22Rv1 (cell line): ENCODE measurements around the gene PCDH9.

Experiments
- CTCF ChIP-seq: fragments of 450-650 bp; IDR thresholded peaks from 2 replicates; pipeline ENCODE4 v1.5.1; 2017; ENCODE audit warnings: mild to moderate bottlenecking
- ZFX ChIP-seq: fragments of 450-650 bp; IDR thresholded peaks from 2 replicates; pipeline ENCODE4 v1.6.1; 2017; ENCODE audit warnings: antibody characterized with exemption, borderline replicate concordance

DNA sequence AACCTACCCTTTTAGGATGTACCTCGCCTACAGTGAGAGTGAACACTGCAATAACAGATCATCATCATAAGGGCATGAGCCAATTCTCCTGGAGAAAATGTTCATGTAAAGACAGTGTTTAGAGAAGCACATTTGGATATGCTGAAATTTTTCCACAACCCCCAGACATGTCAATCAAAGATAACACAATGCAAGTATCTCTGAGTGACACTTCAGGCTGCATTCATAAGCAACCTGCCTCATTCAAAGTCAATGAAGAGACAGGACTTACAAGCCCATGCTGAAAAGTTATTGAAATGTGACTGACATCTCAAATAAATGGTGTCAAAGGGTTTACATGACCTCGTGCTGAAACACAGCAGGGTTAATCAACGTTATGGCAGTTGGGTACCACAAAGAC lies 102.0 kb downstream of the PCDH9 start:
- TF ChIP-seq CTCF (no peak), ZFX (no peak)
